T-helper 9 cell (primary cell): ENCODE results near the gene EML5.
"Not testable (repeated sequence)": the region's sequence is repeated elsewhere in the genome, so short reads cannot be mapped to it uniquely, and the experiment has no call there.

Experiments used
- DNase-seq: peaks from one replicate; pipeline ENCODE4 v3.0.0-alpha.2; 2020
- total RNA-seq, 2 donors: gene quantifications; one replicate each; lab custom pipeline; 2026; lab: John Stamatoyannopoulos, UW

Gene EML5
- total RNA-seq = 15.4 to 27.3 reads per million in 2 donors

GRCh38 chr14:88792473-88793258 lies at the start of gene EML5:
TSS of gene EML5 (minus strand) at chr14:88792953. CDS start at chr14:88792503, 450 bp downstream.
- peak; percentile 77 for DNase-seq

GRCh38 chr14:88842414-88842813 lies 49.7 kb upstream of the EML5 start:
- no peak for DNase-seq

GRCh38 chr14:88841741-88842140 lies 49.0 kb upstream of the EML5 start:
- DNase-seq = no peak

- DNase-seq = no peak
Measured at GRCh38 chr14:88840926-88841325, 48.2 kb upstream of the EML5 start.

GRCh38 chr14:88838015-88838414 lies 45.3 kb upstream of the EML5 start:
- no peak for DNase-seq

GRCh38 chr14:88837495-88837894 lies 44.7 kb upstream of the EML5 start:
- DNase-seq = no peak

- DNase-seq = no peak
Measured at GRCh38 chr14:88835661-88836060, 42.9 kb upstream of the EML5 start.

GRCh38 chr14:88834883-88835431 lies 42.2 kb upstream of the EML5 start:
- DNase-seq = no peak

GRCh38 chr14:88831284-88831683 lies 38.5 kb upstream of the EML5 start:
- DNase-seq = no peak

- DNase-seq = no peak
Measured at GRCh38 chr14:88829685-88830302, 37.0 kb upstream of the EML5 start.

GRCh38 chr14:88829188-88829587 lies 36.4 kb upstream of the EML5 start:
- DNase-seq = no peak

GRCh38 chr14:88825503-88825902 lies 32.8 kb upstream of the EML5 start:
- no peak for DNase-seq

- DNase-seq = no peak
Measured at GRCh38 chr14:88825078-88825458, 32.3 kb upstream of the EML5 start.

- peak; percentile 73 for DNase-seq
Measured at GRCh38 chr14:88824314-88825077, 31.7 kb upstream of the EML5 start, which contains the start of gene TTC8. TSS of gene TTC8 (plus strand) at chr14:88824651. CDS start at chr14:88824708, 57 bp downstream.

GRCh38 chr14:88823968-88824313 lies 31.2 kb upstream of the EML5 start:
- DNase-seq = no peak

- DNase-seq = no peak
Measured at GRCh38 chr14:88821888-88822287, 29.1 kb upstream of the EML5 start.

GRCh38 chr14:88821378-88821777 lies 28.6 kb upstream of the EML5 start:
- no peak for DNase-seq

- not testable (repeated sequence) for DNase-seq
Measured at GRCh38 chr14:88819674-88820073, 26.9 kb upstream of the EML5 start.

GRCh38 chr14:88818018-88818417 lies 25.3 kb upstream of the EML5 start:
- DNase-seq = no peak

- no peak for DNase-seq
Measured at GRCh38 chr14:88815980-88816379, 23.2 kb upstream of the EML5 start.

GRCh38 chr14:88808359-88808758 lies 15.6 kb upstream of the EML5 start:
- no peak for DNase-seq

- DNase-seq = no peak
Measured at GRCh38 chr14:88804477-88804876, 11.7 kb upstream of the EML5 start.

GRCh38 chr14:88804035-88804434 lies 11.3 kb upstream of the EML5 start:
- no peak for DNase-seq
